ENCODE results near the gene SRCIN1. TPM values are rescaled to one million over a fixed set of nuclear protein-coding genes. Genes with fewer than 3 reads are reported as not detected.

Gene SRCIN1
- total RNA-seq, 1 experiment from 2014 or later: 2.6 TPM

DNA sequence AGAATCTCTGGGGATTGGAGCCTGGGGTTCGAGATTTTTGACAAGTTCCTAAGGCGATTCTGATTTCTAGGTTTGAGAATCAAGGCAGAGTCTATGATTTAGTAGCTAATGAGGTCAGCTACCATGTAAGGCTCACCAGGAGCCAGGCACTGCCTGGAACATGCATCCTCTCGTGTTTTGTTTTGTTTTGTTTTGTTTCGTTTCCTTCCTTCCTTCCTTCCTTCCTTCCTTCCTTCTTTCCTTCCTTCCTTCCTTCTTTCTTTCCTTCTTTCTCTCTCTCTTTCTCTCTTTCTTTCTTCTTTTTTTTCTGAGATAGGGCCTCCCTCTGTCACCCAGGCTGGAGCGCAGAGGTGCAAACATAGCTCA, 39.1 kb downstream of the SRCIN1 start:
- H3K27me3 ChIP-seq (ENCODE audit: low read length): 0 out of 2 replicates have a peak, but pooled peaks cover 3% of the 10 kb centered on the region
- DNase-seq: no peak
- BruUV-seq (replicated peaks): no TSS peak

DNA sequence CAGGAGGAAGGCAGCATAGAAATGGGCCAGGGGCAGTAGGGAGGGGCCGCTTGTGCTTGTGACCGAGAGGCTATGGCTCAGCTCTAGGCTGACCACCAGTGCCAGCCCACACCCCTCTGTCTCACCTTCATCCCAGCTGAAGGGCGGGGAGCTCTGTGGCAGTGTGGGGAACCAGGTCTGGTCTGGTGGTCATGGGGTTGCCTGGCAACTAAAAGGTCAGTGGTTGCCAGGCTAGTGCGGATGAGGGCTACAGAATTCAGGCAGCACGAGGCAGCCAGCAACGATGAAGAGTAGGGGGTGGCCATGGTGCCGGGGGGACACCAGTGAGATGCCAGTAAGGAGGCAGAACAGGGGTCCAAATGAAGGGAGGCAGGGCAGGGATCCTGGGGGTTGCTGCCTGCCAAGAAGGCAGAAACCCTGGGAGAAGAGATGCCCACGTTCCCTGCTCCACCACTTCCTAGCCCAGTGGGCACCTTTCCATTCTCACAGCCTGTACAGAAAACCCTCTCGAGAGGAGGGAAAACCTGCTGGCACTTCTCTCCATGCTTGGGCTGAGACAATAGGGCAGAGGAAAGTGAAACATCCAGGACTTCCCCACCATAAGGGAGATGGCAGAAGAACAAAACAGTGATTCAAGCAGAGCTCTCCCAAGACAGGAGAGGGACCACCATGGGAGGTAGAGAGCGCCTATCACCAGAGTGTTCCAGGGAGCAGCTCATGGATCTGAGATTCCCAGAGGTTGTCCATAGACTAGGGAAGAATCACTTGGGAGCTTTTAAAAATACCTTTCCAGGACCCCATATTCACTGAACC, 39.7 kb downstream of the SRCIN1 start:
- Histone ChIP-seq H3K4me1 (ENCODE audit: insufficient read depth, low read length) (no peaks in the 10 kb centered on the region), H3K9me3 (ENCODE audit: low read length) (no peaks in the 10 kb centered on the region), H3K27me3 (ENCODE audit: low read length) (no peaks in the 10 kb centered on the region), H3K4me3 (ENCODE audit: low read length) (no peak overlapping the region), H3K27ac (ENCODE audit: low read length) (no peak overlapping the region), H3K36me3 (ENCODE audit: low read depth, low read length) (no peaks in the 10 kb centered on the region), H4K20me1 (ENCODE audit: low read length) (no peaks in the 10 kb centered on the region), H3K79me2 (ENCODE audit: low read length) (no peaks in the 10 kb centered on the region), H3K9ac (ENCODE audit: low read length) (no peak overlapping the region), H2AFZ (ENCODE audit: low read length) (no peak overlapping the region), H3F3A (ENCODE audit: low read length, unreplicated experiment) (no peaks in the 10 kb centered on the region), H3K9me2 (replicated peaks; ENCODE audit: low read length) (no peaks in the 10 kb centered on the region), H3K4me2 (ENCODE audit: low read length) (no peak overlapping the region)
- TF ChIP-seq EZH2phosphoT487 (IDR thresholded peaks at IDR 0.05; ENCODE audit: borderline replicate concordance, low read length) (no peak), EZH2 (IDR thresholded peaks at IDR 0.05; ENCODE audit: low read length, unreplicated experiment) (no peak)
- TF ChIP-seq, protein P1, sequence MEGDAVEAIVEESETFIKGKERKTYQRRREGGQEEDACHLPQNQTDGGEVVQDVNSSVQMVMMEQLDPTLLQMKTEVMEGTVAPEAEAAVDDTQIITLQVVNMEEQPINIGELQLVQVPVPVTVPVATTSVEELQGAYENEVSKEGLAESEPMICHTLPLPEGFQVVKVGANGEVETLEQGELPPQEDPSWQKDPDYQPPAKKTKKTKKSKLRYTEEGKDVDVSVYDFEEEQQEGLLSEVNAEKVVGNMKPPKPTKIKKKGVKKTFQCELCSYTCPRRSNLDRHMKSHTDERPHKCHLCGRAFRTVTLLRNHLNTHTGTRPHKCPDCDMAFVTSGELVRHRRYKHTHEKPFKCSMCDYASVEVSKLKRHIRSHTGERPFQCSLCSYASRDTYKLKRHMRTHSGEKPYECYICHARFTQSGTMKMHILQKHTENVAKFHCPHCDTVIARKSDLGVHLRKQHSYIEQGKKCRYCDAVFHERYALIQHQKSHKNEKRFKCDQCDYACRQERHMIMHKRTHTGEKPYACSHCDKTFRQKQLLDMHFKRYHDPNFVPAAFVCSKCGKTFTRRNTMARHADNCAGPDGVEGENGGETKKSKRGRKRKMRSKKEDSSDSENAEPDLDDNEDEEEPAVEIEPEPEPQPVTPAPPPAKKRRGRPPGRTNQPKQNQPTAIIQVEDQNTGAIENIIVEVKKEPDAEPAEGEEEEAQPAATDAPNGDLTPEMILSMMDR (conservative IDR thresholded peaks at IDR 0.05; ENCODE audit: low read depth, low read length): no peak
- ATAC-seq: no peak
- no peak for DNase-seq
- ChIA-PET POLR2A (ENCODE audit: unreplicated experiment) (no interaction called here), CTCF (no interaction called here)
- no TSS peak for BruUV-seq (replicated peaks)
- intact Hi-C loops (cut with micrococcal nuclease): no loop called here

More for the DNA sequence above, 39.1 kb downstream of the SRCIN1 start:
- no peaks in the 10 kb centered on the region for H3K36me3 ChIP-seq (ENCODE audit: low read depth, low read length)
- no peaks in the 10 kb centered on the region for H3K79me2 ChIP-seq (ENCODE audit: low read length)
- ATAC-seq: no peak
- no peaks in the 10 kb centered on the region for H3K9me2 ChIP-seq (replicated peaks; ENCODE audit: low read length)
- H3K27ac ChIP-seq (ENCODE audit: low read length): no peak overlapping the region
- intact Hi-C loops (cut with micrococcal nuclease): no loop called here
- no peak for TF ChIP-seq EZH2phosphoT487 (IDR thresholded peaks at IDR 0.05; ENCODE audit: borderline replicate concordance, low read length)
- H3K4me3 ChIP-seq (ENCODE audit: low read length): no peak overlapping the region
- H4K20me1 ChIP-seq (ENCODE audit: low read length): no peaks in the 10 kb centered on the region
- H3K9ac ChIP-seq (ENCODE audit: low read length): no peak overlapping the region
- no peak overlapping the region for H2AFZ ChIP-seq (ENCODE audit: low read length)
- ChIA-PET CTCF (no interaction called here), POLR2A (ENCODE audit: unreplicated experiment) (no interaction called here)
- no peaks in the 10 kb centered on the region for H3F3A ChIP-seq (ENCODE audit: low read length, unreplicated experiment)
- no peak overlapping the region for H3K4me2 ChIP-seq (ENCODE audit: low read length)
- no peaks in the 10 kb centered on the region for H3K4me1 ChIP-seq (ENCODE audit: insufficient read depth, low read length)
- no peaks in the 10 kb centered on the region for H3K9me3 ChIP-seq (ENCODE audit: low read length)

DNA sequence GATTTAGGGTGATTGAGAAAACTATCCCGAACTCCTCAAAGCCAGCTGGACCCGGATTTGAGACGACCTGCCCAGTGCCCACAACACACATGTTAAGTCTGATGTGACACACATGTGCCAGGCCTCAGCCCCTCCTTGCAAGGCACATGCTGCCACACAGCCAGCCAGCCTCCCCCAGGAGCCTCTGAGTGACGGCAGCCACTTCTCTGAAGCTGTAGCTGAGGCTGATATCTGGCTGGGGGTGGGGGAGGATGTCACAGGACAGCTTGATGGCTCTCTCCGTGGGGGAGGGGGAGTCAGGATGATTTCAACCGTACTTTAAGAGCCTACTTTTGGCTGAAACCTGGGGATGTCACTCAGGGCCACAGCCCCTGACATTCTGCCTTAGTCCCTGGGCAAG, 40.9 kb downstream of the SRCIN1 start:
- Histone ChIP-seq H3K79me2 (ENCODE audit: low read length) (no peaks in the 10 kb centered on the region), H3K4me1 (ENCODE audit: insufficient read depth, low read length) (no peaks in the 10 kb centered on the region), H3K4me2 (ENCODE audit: low read length) (no peak overlapping the region), H3K27me3 (ENCODE audit: low read length) (no peaks in the 10 kb centered on the region), H3F3A (ENCODE audit: low read length, unreplicated experiment) (no peaks in the 10 kb centered on the region), H3K9me2 (replicated peaks; ENCODE audit: low read length) (no peaks in the 10 kb centered on the region), H3K9me3 (ENCODE audit: low read length) (no peaks in the 10 kb centered on the region), H2AFZ (ENCODE audit: low read length) (no peak overlapping the region), H3K4me3 (ENCODE audit: low read length) (no peak overlapping the region), H3K9ac (ENCODE audit: low read length) (no peak overlapping the region), H3K36me3 (ENCODE audit: low read depth, low read length) (no peaks in the 10 kb centered on the region), H4K20me1 (ENCODE audit: low read length) (no peaks in the 10 kb centered on the region), H3K27ac (ENCODE audit: low read length) (no peak overlapping the region)
- intact Hi-C loops (cut with micrococcal nuclease): no loop called here
- POLR2A ChIA-PET (ENCODE audit: unreplicated experiment): no interaction called here
- ATAC-seq (no peak), DNase-seq (no peak)
- no TSS peak for BruUV-seq (replicated peaks)
- TF ChIP-seq, protein P1 (conservative IDR thresholded peaks at IDR 0.05; ENCODE audit: low read depth, low read length): no peak
- TF ChIP-seq EZH2phosphoT487 (IDR thresholded peaks at IDR 0.05; ENCODE audit: borderline replicate concordance, low read length) (no peak), EZH2 (IDR thresholded peaks at IDR 0.05; ENCODE audit: low read length, unreplicated experiment) (no peak)
- CTCF ChIA-PET: no interaction called here

All from PC-3 (cell line).